WTC11 (cell line): ENCODE data around the gene SLC39A13. TPM values are rescaled to one million over a fixed set of nuclear protein-coding genes. Genes with fewer than 3 reads are reported as not detected.

Experiments used
- ATAC-seq: fragments of 200-7000 bp; cut with Tn5 transposase; 2 replicates; pipeline ENCODE4 v1.10.0; 2021; ENCODE audit warnings: mild to moderate bottlenecking, moderate library complexity
- CTCF ChIA-PET: fragments of 300-600 bp; sonication (Branson Sonifier 250); formaldehyde crosslinking; loops from one replicate; lab custom pipeline; 2021; ENCODE audit warnings: antibody characterized with exemption; lab: Charles Lee
- POLR2A ChIA-PET: fragments of 350-600 bp; sonication (Branson Sonifier 250); formaldehyde crosslinking; loops from one replicate; lab custom pipeline; 2021; ENCODE audit warnings: antibody characterized with exemption; lab: Charles Lee
- DNase-seq: peaks from one replicate; pipeline ENCODE4 v3.0.0; 2021; ENCODE audit warnings: low spot score
- H3K27ac Mint-ChIP-seq: 2 replicates; pipeline ENCODE4 v1.8.0; 2021; ENCODE audit warnings: mixed read lengths
- H3K27me3 Mint-ChIP-seq: 2 replicates; pipeline ENCODE4 v1.8.0; 2021; ENCODE audit warnings: low read depth, mild to moderate bottlenecking, moderate library complexity, mixed read lengths
- H3K36me3 Mint-ChIP-seq: 2 replicates; pipeline ENCODE4 v1.8.0; 2021; ENCODE audit warnings: mixed read lengths
- H3K4me1 Mint-ChIP-seq: 2 replicates; pipeline ENCODE4 v1.8.0; 2022; ENCODE audit warnings: mixed read lengths
- H3K4me3 Mint-ChIP-seq: 2 replicates; pipeline ENCODE4 v1.8.0; 2021; ENCODE audit warnings: mild to moderate bottlenecking, moderate library complexity, mixed read lengths
- H3K9me3 Mint-ChIP-seq: 2 replicates; pipeline ENCODE4 v1.8.0; 2021; ENCODE audit warnings: mixed read lengths
- ATF1 ChIP-seq: sonication (generic); formaldehyde crosslinking; IDR thresholded peaks from 2 replicates; pipeline ENCODE4 v1.8.1; 2023; ENCODE audit warnings: mild to moderate bottlenecking, moderate library complexity, missing genetic modification reagents
- ELF4 ChIP-seq: sonication (generic); formaldehyde crosslinking; IDR thresholded peaks from 2 replicates; pipeline ENCODE4 v1.8.1; 2022; ENCODE audit warnings: low read depth, mild to moderate bottlenecking, moderate library complexity, missing genetic modification reagents
- ERG ChIP-seq: fragments of 250-450 bp; sonication (Bioruptor Pico); IDR thresholded peaks from 2 replicates; pipeline ENCODE4 v1.8.0; 2021; ENCODE audit warnings: mild to moderate bottlenecking
- ESRRA ChIP-seq: sonication (generic); formaldehyde crosslinking; IDR thresholded peaks from 2 replicates; pipeline ENCODE4 v1.8.1; 2022; ENCODE audit warnings: mild to moderate bottlenecking, missing genetic modification reagents, borderline replicate concordance
- FOXK1 ChIP-seq: sonication (generic); formaldehyde crosslinking; IDR thresholded peaks from 2 replicates; pipeline ENCODE4 v1.8.0; 2022; ENCODE audit warnings: mild to moderate bottlenecking, moderate library complexity, missing genetic modification reagents
- FOXP1 ChIP-seq: sonication (generic); formaldehyde crosslinking; IDR thresholded peaks from 2 replicates; pipeline ENCODE4 v1.8.0; 2022; ENCODE audit warnings: missing genetic modification reagents, mild to moderate bottlenecking, moderate library complexity, borderline replicate concordance
- FOXP4 ChIP-seq: sonication (generic); formaldehyde crosslinking; IDR thresholded peaks from 2 replicates; pipeline ENCODE4 v1.8.0; 2022; ENCODE audit warnings: mild to moderate bottlenecking, missing genetic modification reagents
- JAZF1 ChIP-seq: fragments of 250-450 bp; sonication (Bioruptor Pico); IDR thresholded peaks from 2 replicates; pipeline ENCODE4 v1.9.0; 2021; ENCODE audit warnings: moderate library complexity, mild to moderate bottlenecking, inconsistent platforms
- RORB ChIP-seq: fragments of 250-450 bp; sonication (Bioruptor Pico); IDR thresholded peaks from 2 replicates; pipeline ENCODE4 v1.9.0; 2021; ENCODE audit warnings: mild to moderate bottlenecking
- SP1 ChIP-seq: sonication (generic); formaldehyde crosslinking; conservative IDR thresholded peaks from 2 replicates; pipeline ENCODE4 v1.8.1; 2022; ENCODE audit warnings: missing genetic modification reagents
- TP53 ChIP-seq: sonication (generic); formaldehyde crosslinking; IDR thresholded peaks from 2 replicates; pipeline ENCODE4 v1.8.1; 2023; ENCODE audit warnings: mild to moderate bottlenecking, missing genetic modification reagents
- USF1 ChIP-seq: sonication (generic); formaldehyde crosslinking; IDR thresholded peaks from 2 replicates; pipeline ENCODE4 v1.8.0; 2022; ENCODE audit warnings: mild to moderate bottlenecking, missing genetic modification reagents
- ZBTB21 ChIP-seq: sonication (generic); formaldehyde crosslinking; IDR thresholded peaks from 2 replicates; pipeline ENCODE4 v1.8.1; 2023; ENCODE audit warnings: mild to moderate bottlenecking, missing genetic modification reagents, borderline replicate concordance
- ZNF512 ChIP-seq: sonication (generic); formaldehyde crosslinking; IDR thresholded peaks from 2 replicates; pipeline ENCODE4 v1.8.1; 2022; ENCODE audit warnings: missing genetic modification reagents, borderline replicate concordance
- total RNA-seq: library from RNA; stranded (reverse); gene quantifications from 3 replicates; pipeline ENCODE4 v1.2.3, GENCODE V29; 2021
- TF ChIP-seq, protein P1 (sequence below): sonication (generic); formaldehyde crosslinking; IDR thresholded peaks from 2 replicates; pipeline ENCODE4 v1.8.1; 2022; ENCODE audit warnings: low read depth, mild to moderate bottlenecking, moderate library complexity, missing genetic modification reagents, borderline replicate concordance
- TF ChIP-seq, protein P2 (sequence below): fragments of 250-450 bp; sonication (Bioruptor Pico); IDR thresholded peaks from 2 replicates; pipeline ENCODE4 v1.9.0; 2021; ENCODE audit warnings: moderate library complexity, mild to moderate bottlenecking, inconsistent platforms, borderline replicate concordance
- TF ChIP-seq, protein P3 (sequence below): sonication (generic); formaldehyde crosslinking; IDR thresholded peaks from 2 replicates; pipeline ENCODE4 v1.8.1; 2023; ENCODE audit warnings: mild to moderate bottlenecking, missing genetic modification reagents, moderate library complexity

SLC39A13 gene
- total RNA-seq, 1 experiment from 2014 or later = 38.2 TPM

DNA sequence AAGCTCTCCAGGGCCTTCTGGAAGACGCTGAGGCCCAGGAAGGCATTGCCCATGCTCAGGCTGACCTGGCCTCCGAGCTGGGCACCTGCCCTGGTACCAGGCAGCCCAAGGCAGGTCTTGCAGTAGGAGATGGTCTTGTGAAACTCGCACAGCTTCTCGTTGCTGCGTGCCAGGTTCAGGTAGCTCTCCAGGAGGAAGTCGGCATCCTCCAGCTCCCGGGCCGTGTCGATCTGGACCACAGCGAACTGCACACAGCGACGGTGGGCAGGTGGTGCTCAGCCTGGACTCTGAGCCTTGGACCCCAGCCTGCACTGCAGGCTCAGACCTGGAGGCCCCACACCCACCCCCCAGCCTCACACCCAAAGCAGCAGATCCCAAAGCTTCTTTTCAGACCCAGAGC, 39.5 kb downstream of the SLC39A13 start:
- ATAC-seq = no peak

More for the DNA sequence above, 39.5 kb downstream of the SLC39A13 start:
- no peaks in the 10 kb centered on the region for H3K36me3 Mint-ChIP-seq
- TF ChIP-seq ELF4 (CRISPR knock-in tag) = no peak
- TF ChIP-seq, protein P1, sequence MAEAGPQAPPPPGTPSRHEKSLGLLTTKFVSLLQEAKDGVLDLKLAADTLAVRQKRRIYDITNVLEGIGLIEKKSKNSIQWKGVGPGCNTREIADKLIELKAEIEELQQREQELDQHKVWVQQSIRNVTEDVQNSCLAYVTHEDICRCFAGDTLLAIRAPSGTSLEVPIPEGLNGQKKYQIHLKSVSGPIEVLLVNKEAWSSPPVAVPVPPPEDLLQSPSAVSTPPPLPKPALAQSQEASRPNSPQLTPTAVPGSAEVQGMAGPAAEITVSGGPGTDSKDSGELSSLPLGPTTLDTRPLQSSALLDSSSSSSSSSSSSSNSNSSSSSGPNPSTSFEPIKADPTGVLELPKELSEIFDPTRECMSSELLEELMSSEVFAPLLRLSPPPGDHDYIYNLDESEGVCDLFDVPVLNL (CRISPR knock-in tag) = no peak
- no peak for TF ChIP-seq ZNF512 (CRISPR knock-in tag)
- TF ChIP-seq ERG (CRISPR knock-in tag) = no peak
- TF ChIP-seq JAZF1 (CRISPR knock-in tag) = no peak
- TF ChIP-seq ATF1 = no peak
- TF ChIP-seq FOXP4 = no peak
- no peak for TF ChIP-seq SP1 (CRISPR knock-in tag)
- TF ChIP-seq TP53 (CRISPR knock-in tag) = no peak
- no peak for TF ChIP-seq FOXP1
- no peak for TF ChIP-seq ZBTB21
- TF ChIP-seq ESRRA = no peak
- no peak for TF ChIP-seq USF1
- TF ChIP-seq RORB = no peak
- TF ChIP-seq, protein P2, sequence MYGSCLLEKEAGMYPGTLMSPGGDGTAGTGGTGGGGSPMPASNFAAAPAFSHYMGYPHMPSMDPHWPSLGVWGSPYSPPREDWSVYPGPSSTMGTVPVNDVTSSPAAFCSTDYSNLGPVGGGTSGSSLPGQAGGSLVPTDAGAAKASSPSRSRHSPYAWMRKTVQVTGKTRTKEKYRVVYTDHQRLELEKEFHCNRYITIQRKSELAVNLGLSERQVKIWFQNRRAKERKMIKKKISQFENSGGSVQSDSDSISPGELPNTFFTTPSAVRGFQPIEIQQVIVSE (CRISPR knock-in tag) = no peak
- TF ChIP-seq FOXK1 (CRISPR knock-in tag) = no peak
- TF ChIP-seq, protein P3, sequence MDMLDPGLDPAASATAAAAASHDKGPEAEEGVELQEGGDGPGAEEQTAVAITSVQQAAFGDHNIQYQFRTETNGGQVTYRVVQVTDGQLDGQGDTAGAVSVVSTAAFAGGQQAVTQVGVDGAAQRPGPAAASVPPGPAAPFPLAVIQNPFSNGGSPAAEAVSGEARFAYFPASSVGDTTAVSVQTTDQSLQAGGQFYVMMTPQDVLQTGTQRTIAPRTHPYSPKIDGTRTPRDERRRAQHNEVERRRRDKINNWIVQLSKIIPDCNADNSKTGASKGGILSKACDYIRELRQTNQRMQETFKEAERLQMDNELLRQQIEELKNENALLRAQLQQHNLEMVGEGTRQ (CRISPR knock-in tag) = no peak
- TF ChIP-seq, all 79 proteins: peak for 0
- Mint-ChIP-seq H3K27ac (peak overlapping the region; percentile 62; the same call in 1 of the 2 replicates), H3K4me3 (no peak overlapping the region), H3K27me3 (no peaks in the 10 kb centered on the region), H3K4me1 (no peaks in the 10 kb centered on the region), H3K9me3 (no peaks in the 10 kb centered on the region)
- CTCF ChIA-PET = interaction anchor here (0.7 kb wide), 1 partner anchor 36 kb away, joined by 3 read pairs; no protein-coding TSS in a partner anchor
- DNase-seq = no peak
- POLR2A ChIA-PET = no interaction called here
